Measurements from ENCODE around the gene NAV3.

The NAV3 gene

GRCh38 chr12:77928078-77928477, 97.4 kb downstream of the NAV3 start:
- no peak for DNase-seq (ENCODE audit: low read depth, low spot score)

DNA sequence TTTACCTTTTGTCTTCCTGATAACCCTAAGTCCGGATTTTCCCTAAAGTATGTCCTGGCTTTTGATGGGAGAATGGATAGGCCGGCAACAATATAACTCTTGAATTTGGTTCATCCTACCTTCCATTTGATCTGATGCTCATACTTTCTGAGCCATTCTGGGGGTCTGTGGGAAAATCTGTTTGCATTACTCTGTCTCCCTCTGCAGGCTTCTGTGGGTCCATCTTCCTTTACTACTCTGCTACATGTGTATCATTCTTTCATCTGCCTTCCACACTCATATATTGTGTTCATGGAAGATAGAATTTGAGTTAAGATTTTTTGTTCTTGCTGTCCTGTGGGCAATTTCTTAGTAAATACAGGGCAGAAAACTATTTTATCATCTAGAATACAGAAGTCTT, 101.5 kb downstream of the NAV3 start:
- DNase-seq (ENCODE audit: low read depth, low spot score), result no peak

GRCh38 chr12:77938301-77938700, 107.6 kb downstream of the NAV3 start:
- no peak for DNase-seq (ENCODE audit: low read depth, low spot score)

DNA sequence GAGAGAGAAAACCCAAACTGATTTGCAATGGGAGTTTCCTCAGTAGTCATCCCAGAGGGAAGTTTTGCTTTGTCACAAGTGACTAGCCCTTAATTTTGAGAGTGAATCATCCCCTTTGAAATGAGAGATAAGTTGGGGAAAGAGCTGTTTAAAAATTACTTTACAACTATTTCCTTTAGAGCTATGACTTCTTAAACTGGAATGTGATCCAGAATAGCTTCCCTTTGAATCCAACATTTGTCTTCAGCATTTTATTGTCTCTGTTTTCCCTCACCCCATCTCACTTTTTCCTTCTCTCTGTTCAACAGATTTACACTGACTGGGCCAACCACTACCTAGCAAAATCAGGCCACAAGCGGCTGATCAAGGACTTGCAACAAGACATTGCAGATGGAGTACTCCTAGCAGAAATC, 109.3 kb downstream of the NAV3 start:
- no peak for DNase-seq (ENCODE audit: low read depth, low spot score)

DNA sequence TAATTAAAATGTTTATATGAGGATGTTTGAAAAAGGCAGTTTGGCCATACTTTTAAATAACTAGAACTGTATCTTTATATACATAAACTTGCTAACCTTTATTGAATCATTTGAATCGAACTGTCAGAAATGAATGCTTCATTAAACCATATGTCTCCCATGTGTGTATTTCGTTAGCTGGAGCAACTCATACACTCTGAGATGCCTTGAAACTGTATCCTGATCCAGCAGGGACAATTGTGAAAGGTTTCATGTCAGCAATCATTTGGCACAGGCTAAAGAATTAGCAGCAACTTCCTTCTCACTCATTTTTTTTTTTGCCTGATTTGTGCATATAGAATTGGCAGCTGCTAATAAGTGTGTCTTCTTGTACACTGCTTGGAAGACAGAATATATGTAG, 109.9 kb downstream of the NAV3 start:
- DNase-seq (ENCODE audit: low read depth, low spot score), result no peak

DNA sequence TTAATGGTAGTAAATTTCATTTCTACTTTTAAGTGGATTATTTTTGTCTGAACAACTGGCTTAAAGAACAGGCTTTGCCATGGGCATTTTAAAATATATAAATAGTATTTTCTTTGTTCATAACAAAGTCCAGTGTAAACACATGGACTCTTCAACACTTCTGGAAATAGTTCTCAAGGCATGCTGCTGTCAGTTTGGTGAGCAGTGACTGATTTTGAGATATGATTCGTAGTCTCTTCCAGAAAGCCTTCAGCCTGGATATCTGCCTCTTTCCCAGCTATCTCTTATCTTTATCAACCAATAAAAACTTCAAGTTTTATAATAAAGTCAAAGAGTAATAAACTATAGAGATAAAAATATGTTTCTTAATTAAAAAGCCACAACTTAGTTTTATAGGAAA, 110.7 kb downstream of the NAV3 start:
- no peak for DNase-seq (ENCODE audit: low read depth, low spot score)

DNA sequence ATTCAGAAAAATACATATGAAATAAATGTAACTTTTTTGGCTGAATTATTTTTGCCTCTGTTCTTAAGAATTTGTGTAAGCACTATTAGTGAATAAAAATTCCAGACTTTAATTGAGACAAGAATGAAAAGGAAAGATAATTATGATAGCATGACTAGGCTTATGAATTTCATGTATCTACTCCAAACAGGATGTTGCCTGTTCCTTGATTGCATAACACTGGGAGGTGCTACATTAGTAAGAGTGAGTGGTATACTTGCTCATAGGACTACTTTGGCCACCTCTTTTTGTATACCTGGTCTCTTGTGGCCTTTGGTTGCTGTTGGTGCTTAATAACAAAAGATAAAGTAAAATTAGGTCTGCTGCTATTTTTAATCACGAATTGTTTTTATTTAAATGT, 112.8 kb downstream of the NAV3 start:
- DNase-seq (ENCODE audit: low read depth, low spot score), result no peak

DNA sequence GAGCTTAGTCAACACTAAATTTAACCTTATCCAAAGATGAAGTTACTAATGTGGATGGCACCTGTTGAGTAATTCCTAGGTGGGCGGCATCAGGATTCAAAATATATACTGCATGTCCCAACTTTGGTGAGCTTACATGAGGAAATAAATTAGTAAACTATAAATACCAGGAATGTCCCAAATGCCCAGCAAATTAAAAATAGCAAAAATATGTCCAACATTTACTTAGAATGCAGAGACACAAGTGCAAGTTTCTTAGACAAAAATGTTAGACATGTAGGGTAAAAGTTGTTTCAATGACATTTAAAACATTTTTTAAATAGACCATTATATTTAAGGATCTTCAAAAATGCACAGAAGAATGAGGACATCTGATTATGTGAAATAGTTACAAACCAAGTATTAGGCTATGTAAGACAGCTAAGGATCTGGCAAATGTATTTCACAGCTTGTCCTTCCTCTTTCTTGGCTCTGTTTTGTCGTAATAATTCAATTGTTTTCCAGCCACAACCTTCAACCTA, 115.9 kb downstream of the NAV3 start:
- no peak for DNase-seq (ENCODE audit: low read depth, low spot score)

DNA sequence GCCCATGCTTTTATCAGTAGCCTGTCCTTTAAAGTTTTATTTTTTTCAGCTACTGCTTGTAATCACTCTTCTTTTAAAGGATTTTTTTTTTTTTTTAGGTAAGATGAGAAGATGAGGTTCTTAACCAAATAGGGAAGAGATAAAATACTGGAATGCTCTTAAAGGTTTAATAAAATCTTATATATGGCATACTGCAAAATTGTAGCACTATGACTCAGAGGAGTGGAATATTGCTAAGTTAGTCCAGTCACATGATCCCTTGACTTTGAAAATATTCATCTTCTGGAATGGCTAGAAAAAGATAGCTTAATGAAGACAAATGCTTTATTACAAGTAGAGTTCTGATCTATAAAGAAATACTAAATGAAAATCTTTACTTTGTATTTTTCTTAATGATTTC, 116.6 kb downstream of the NAV3 start:
- DNase-seq (ENCODE audit: low read depth, low spot score), result no peak

DNA sequence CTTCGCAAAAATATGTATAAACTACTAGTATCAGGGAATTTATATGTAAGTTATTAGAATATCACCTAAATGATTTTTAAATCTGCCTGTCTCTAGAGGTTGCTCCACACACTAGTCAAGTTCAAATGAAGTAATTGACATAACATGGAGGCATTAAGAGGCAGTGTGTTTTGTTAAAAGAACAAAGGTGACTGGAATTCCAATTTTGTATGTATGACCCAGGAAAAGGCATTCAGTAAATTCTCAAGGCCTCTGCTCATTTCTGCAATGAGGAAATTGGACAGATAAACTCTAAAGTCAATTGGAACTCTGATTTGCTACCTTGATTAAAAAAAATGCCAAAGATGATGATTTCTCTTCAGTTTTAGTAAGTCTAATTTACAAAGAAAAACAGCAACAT, 117.1 kb downstream of the NAV3 start:
- no peak for DNase-seq (ENCODE audit: low read depth, low spot score)

- no peak for DNase-seq (ENCODE audit: low read depth, low spot score)
Observed at GRCh38 chr12:77949943-77950342, 119.2 kb downstream of the NAV3 start.

DNA sequence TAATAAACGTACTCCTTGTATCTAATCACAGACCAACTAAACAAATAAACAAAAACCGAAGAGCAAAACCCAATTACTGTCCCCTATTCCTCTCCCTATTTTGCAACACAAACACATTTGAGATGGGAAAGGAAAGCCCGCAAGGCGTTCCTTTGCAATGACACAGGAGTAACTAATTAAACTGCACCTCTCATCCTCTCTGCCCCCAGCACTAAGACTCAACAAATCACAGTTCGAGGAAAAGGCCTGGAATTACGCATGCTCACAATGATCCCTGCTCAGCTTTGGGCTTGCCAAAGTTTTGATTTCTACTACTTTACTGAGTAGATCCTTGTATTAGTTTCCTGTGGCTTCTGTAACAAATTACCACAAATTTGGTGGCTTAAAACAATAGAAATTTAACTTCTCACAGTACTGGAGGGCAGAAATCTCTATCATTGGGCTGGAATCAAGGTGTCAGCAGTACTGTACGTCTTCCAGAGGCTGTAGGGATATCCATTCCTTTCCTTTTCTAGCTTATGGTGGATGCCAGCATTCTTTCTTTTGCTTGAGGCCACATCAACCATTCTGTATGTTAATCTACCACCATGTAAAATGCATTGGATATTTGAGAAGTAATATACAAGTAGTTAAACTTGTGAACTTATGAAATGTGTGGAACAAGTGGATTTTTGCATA, 123.0 kb downstream of the NAV3 start:
- DNase-seq (ENCODE audit: low read depth, low spot score), result no peak

DNA sequence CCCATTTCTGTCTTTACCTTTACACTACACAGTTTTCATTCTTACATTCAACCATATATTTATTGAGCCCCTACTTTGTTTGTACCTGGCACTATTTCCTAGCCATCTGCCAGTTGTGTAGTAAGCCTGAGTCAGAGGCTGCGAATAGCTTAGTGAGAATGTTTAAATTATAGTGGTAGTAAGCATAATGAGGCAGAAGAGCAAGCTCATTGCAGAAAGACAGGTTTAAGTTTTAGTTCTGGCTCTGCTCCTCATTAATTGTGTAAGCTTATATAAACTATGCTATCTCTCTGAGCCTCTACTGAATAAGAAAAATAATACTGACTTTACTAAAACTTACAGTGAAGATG, 123.5 kb downstream of the NAV3 start:
- DNase-seq (ENCODE audit: low read depth, low spot score), result no peak

DNA sequence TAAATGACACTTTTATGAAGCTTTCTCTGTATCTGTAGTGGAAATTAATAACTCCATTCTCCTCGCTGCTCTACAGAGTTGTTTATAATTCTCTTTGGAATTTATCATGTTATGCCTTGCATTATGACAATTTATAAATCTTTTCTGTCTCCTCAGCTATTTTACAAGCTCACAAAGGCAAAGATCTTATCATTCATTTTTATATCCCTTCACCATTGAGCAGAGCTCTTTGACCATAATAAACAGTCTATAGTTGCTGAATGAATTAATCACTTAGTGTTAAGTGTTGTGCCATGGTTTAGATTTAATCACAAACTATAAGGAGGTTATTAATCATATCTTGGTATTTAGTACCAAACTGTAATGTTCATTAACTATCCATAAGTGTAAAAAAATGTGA, 126.4 kb downstream of the NAV3 start:
- no peak for DNase-seq (ENCODE audit: low read depth, low spot score)

- DNase-seq (ENCODE audit: low read depth, low spot score), result no peak
Observed at GRCh38 chr12:77963576-77964178, 133.0 kb downstream of the NAV3 start.

GRCh38 chr12:77965790-77966189, 135.1 kb downstream of the NAV3 start:
- DNase-seq (ENCODE audit: low read depth, low spot score), result no peak

- DNase-seq (ENCODE audit: low read depth, low spot score), result no peak
Observed at GRCh38 chr12:77968021-77968420, 137.3 kb downstream of the NAV3 start.

- no peak for DNase-seq (ENCODE audit: low read depth, low spot score)
Observed at GRCh38 chr12:77968571-77968970, 137.9 kb downstream of the NAV3 start.

- DNase-seq (ENCODE audit: low read depth, low spot score), result no peak
Observed at GRCh38 chr12:77973579-77973978, 142.9 kb downstream of the NAV3 start.

GRCh38 chr12:77974645-77975044, 144.0 kb downstream of the NAV3 start:
- no peak for DNase-seq (ENCODE audit: low read depth, low spot score)

GRCh38 chr12:77979597-77980250, 149.0 kb downstream of the NAV3 start:
- no peak for DNase-seq (ENCODE audit: low read depth, low spot score)

GRCh38 chr12:77980782-77981181, 150.1 kb downstream of the NAV3 start:
- DNase-seq (ENCODE audit: low read depth, low spot score), result no peak

- no peak for DNase-seq (ENCODE audit: low read depth, low spot score)
Observed at GRCh38 chr12:77983859-77984258, 153.2 kb downstream of the NAV3 start.
